Measurements from ENCODE around the gene KLK13.

KLK13 gene

DNA sequence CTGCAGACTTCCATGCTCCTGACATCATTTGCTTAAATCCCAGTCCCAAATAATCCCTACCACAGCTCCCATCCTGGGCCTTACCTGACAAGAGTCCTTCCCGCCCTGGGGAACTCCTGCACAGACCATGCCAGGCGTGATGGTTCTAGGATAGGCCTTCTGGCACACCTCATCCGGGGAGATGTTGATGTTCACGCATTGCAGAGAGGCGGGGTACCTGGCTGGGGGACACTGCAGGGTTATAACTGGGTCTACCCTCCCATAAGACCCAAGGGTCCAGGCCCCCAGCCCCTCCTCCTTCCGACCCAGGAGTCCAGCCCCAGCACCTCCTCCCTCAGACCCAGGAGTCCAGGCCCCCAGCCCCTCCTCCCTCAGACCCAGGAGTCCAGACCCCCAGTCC is 13.8 kb upstream of the KLK13 start:
- TF ChIP-seq CTCF (IDR thresholded peaks at IDR 0.05; ENCODE audit: control insufficient read depth, insufficient read depth, low read depth, low read length, missing control alignments) = no peak
- no peak overlapping the region for H3K4me3 ChIP-seq (ENCODE audit: control insufficient read depth, low read depth, low read length)
- no peak for DNase-seq (ENCODE audit: low read depth)

- no peak overlapping the region for H3K4me3 ChIP-seq (ENCODE audit: control insufficient read depth, low read depth, low read length)
- TF ChIP-seq CTCF (IDR thresholded peaks at IDR 0.05; ENCODE audit: control insufficient read depth, insufficient read depth, low read depth, low read length, missing control alignments) = no peak
- DNase-seq (ENCODE audit: low read depth) = no peak
These were observed 13.2 kb upstream of the KLK13 start for GRCh38 chr19:51078104-51078503.

GRCh38 chr19:51076631-51077213 is 11.8 kb upstream of the KLK13 start:
- H3K4me3 ChIP-seq (ENCODE audit: control insufficient read depth, low read depth, low read length) = no peak overlapping the region
- DNase-seq (ENCODE audit: low read depth) = no peak
- no peak for TF ChIP-seq CTCF (IDR thresholded peaks at IDR 0.05; ENCODE audit: control insufficient read depth, insufficient read depth, low read depth, low read length, missing control alignments)

- no peak overlapping the region for H3K4me3 ChIP-seq (ENCODE audit: control insufficient read depth, low read depth, low read length)
- TF ChIP-seq CTCF (IDR thresholded peaks at IDR 0.05; ENCODE audit: control insufficient read depth, insufficient read depth, low read depth, low read length, missing control alignments) = no peak
- no peak for DNase-seq (ENCODE audit: low read depth)
These were observed 11.1 kb upstream of the KLK13 start for GRCh38 chr19:51075998-51076397.

GRCh38 chr19:51071095-51071405 is 6.2 kb upstream of the KLK13 start:
- no peak overlapping the region for H3K4me3 ChIP-seq (ENCODE audit: control insufficient read depth, low read depth, low read length)
- no peak for DNase-seq (ENCODE audit: low read depth)
- no peak for TF ChIP-seq CTCF (IDR thresholded peaks at IDR 0.05; ENCODE audit: control insufficient read depth, insufficient read depth, low read depth, low read length, missing control alignments)

- TF ChIP-seq CTCF (IDR thresholded peaks at IDR 0.05; ENCODE audit: control insufficient read depth, insufficient read depth, low read depth, low read length, missing control alignments) = no peak
- H3K4me3 ChIP-seq (ENCODE audit: control insufficient read depth, low read depth, low read length) = no peak overlapping the region
- no peak for DNase-seq (ENCODE audit: low read depth)
These were observed 5.6 kb upstream of the KLK13 start for GRCh38 chr19:51070334-51071094.
